Activated CD4-positive, alpha-beta T cell treated with anti-CD3 and anti-CD28 coated beads, Interleukin-2, amount 50 U/mL, for 16 hours (primary cell): Measurements from ENCODE around the gene ZDHHC5.

Experiments
- DNase-seq: peaks from one replicate; pipeline ENCODE4 v3.0.0-alpha.2; 2020

ZDHHC5 gene

GRCh38 chr11:57735619-57736298, 67.8 kb downstream of the ZDHHC5 start:
- no peak for DNase-seq

- DNase-seq, result peak; percentile 98
These were observed 73.5 kb downstream of the ZDHHC5 start, which contains the start of gene SELENOH for GRCh38 chr11:57741132-57742086. Gene SELENOH, plus strand, starts transcription at chr11:57741491. Its CDS starts 105 bp downstream, at chr11:57741596.

GRCh38 chr11:57742087-57742452, 74.2 kb downstream of the ZDHHC5 start:
- no peak for DNase-seq

- no peak for DNase-seq
These were observed 76.4 kb downstream of the ZDHHC5 start for GRCh38 chr11:57744357-57744756.

- no peak for DNase-seq
These were observed 77.3 kb downstream of the ZDHHC5 start for GRCh38 chr11:57745206-57745605.

- no peak for DNase-seq
These were observed 79.0 kb downstream of the ZDHHC5 start for GRCh38 chr11:57746920-57747319.
